DND-41 (cell line): ENCODE results near the gene ANXA4.

Source experiments
- CTCF ChIP-seq: IDR thresholded peaks from 2 replicates; pipeline ENCODE4 v1.5.1; 2012; ENCODE audit warnings: borderline replicate concordance, low read length, moderate library complexity, mild to moderate bottlenecking; ENCODE audit not compliant: poor library complexity, severe bottlenecking; ENCODE audit errors: extremely low read depth
- EZH2 ChIP-seq: IDR thresholded peaks from 3 replicates; pipeline ENCODE4 v1.6.1; 2012; ENCODE audit warnings: borderline replicate concordance, low read depth, mild to moderate bottlenecking, moderate library complexity, low read length, inconsistent platforms; ENCODE audit not compliant: severe bottlenecking

- TF ChIP-seq EZH2: no peak
- TF ChIP-seq CTCF: no peak
Observed at GRCh38 chr2:69742322-69742952, 503 bp downstream of the ANXA4 start.
